HepG2 (cell line): ENCODE results near the gene ZCCHC17. TPM values are rescaled to one million over a fixed set of nuclear protein-coding genes. Genes with fewer than 3 reads are reported as not detected.

Experiments
- FOSL1 ChIP-seq: sonication (generic); formaldehyde crosslinking; IDR thresholded peaks from 2 replicates; pipeline ENCODE4 v1.9.0; 2021; ENCODE audit warnings: missing genetic modification reagents, borderline replicate concordance
- KLF9 ChIP-seq: IDR thresholded peaks from 2 replicates; pipeline ENCODE4 v1.6.1; 2016; ENCODE audit warnings: low read depth
- MYPOP ChIP-seq: sonication (generic); formaldehyde crosslinking; IDR thresholded peaks from 2 replicates; pipeline ENCODE4 v1.8.1; 2023; ENCODE audit warnings: mild to moderate bottlenecking, moderate library complexity, missing genetic modification reagents
- NCOA2 ChIP-seq: sonication (generic); formaldehyde crosslinking; IDR thresholded peaks from 2 replicates; pipeline ENCODE4 v1.8.0; 2022; ENCODE audit warnings: inconsistent platforms
- RNF219 ChIP-seq: sonication (generic); formaldehyde crosslinking; IDR thresholded peaks from 2 replicates; pipeline ENCODE4 v1.5.0; 2020; ENCODE audit warnings: mild to moderate bottlenecking, missing genetic modification reagents
- SIN3A ChIP-seq: IDR thresholded peaks from 2 replicates; pipeline ENCODE4 v1.6.1; 2011; ENCODE audit warnings: low read depth, mild to moderate bottlenecking, control low read depth, low read length, borderline replicate concordance
- STAT6 ChIP-seq: sonication (generic); formaldehyde crosslinking; IDR thresholded peaks from 2 replicates; pipeline ENCODE4 v1.4.0; 2020; ENCODE audit warnings: missing genetic modification reagents, mild to moderate bottlenecking, borderline replicate concordance
- TFDP1 ChIP-seq: IDR thresholded peaks from 2 replicates; pipeline ENCODE4 v1.6.1; 2016; ENCODE audit warnings: missing compliant biosample characterization, missing genetic modification reagents, borderline replicate concordance
- ZFY ChIP-seq: sonication (generic); formaldehyde crosslinking; IDR thresholded peaks from 2 replicates; pipeline ENCODE4 v1.4.0; 2020; ENCODE audit warnings: missing genetic modification reagents
- ZNF749 ChIP-seq: sonication (generic); formaldehyde crosslinking; IDR thresholded peaks from 2 replicates; pipeline ENCODE4 v1.8.0; 2022; ENCODE audit warnings: mild to moderate bottlenecking, missing genetic modification reagents, moderate library complexity, borderline replicate concordance
- ZNF773 ChIP-seq: sonication (generic); formaldehyde crosslinking; IDR thresholded peaks from 2 replicates; pipeline ENCODE4 v1.4.0; 2020; ENCODE audit warnings: missing genetic modification reagents, borderline replicate concordance
- polyA plus RNA-seq, 8 experiments: library from polyadenylated mRNA; depleted of rRNA in 3 of 8; stranded (reverse) in 7 of 8; unstranded in 1 of 8; fragments of >200 nt; fragmentation: Illumina TruSeq in 4 of 8; extraction: Trizol in 4 of 8; gene quantifications; 2 replicates each; pipeline versions ENCODE4 v1.2.1 to v1.2.3, GENCODE V29; 2011 to 2016; ENCODE audit warnings: low read depth in 4 of 8, missing spikeins in 1 of 8, mixed read lengths in 1 of 8; ENCODE audit not compliant: insufficient read depth in 1 of 8
- total RNA-seq, 5 experiments: library from RNA; depleted of rRNA; stranded (reverse); fragments of >200 nt; fragmentation: Illumina TruSeq; extraction: Trizol; gene quantifications; 2 replicates each; pipeline ENCODE4 v1.2.3, GENCODE V29; 2016; ENCODE audit warnings: low read depth in 1 of 5
- TF ChIP-seq, protein P1 (sequence below): sonication (generic); formaldehyde crosslinking; IDR thresholded peaks from 2 replicates; pipeline ENCODE4 v1.4.0; 2020; ENCODE audit warnings: missing genetic modification reagents, borderline replicate concordance
- TF ChIP-seq, protein P2 (sequence below): IDR thresholded peaks from 2 replicates; pipeline ENCODE4 v1.6.1; 2016; ENCODE audit warnings: low read depth, control low read depth

The ZCCHC17 gene
- total and polyA plus RNA-seq, 2 of the 13 experiments (the other 11 are each of a cell fraction or from before 2014, with no cell fraction given): 20.5 to 53.0 TPM

- TF ChIP-seq STAT6 (CRISPR knock-in tag) (no peak), ZNF749 (no peak), SIN3A (no peak), NCOA2 (CRISPR knock-in tag) (no peak), ZNF773 (CRISPR knock-in tag) (no peak), FOSL1 (CRISPR knock-in tag) (no peak), ZFY (no peak), KLF9 (no peak), RNF219 (CRISPR knock-in tag) (no peak), TFDP1 (peak; percentile 75; the same call in 1 of the 2 replicates), MYPOP (CRISPR knock-in tag) (no peak)
- TF ChIP-seq, protein P1, sequence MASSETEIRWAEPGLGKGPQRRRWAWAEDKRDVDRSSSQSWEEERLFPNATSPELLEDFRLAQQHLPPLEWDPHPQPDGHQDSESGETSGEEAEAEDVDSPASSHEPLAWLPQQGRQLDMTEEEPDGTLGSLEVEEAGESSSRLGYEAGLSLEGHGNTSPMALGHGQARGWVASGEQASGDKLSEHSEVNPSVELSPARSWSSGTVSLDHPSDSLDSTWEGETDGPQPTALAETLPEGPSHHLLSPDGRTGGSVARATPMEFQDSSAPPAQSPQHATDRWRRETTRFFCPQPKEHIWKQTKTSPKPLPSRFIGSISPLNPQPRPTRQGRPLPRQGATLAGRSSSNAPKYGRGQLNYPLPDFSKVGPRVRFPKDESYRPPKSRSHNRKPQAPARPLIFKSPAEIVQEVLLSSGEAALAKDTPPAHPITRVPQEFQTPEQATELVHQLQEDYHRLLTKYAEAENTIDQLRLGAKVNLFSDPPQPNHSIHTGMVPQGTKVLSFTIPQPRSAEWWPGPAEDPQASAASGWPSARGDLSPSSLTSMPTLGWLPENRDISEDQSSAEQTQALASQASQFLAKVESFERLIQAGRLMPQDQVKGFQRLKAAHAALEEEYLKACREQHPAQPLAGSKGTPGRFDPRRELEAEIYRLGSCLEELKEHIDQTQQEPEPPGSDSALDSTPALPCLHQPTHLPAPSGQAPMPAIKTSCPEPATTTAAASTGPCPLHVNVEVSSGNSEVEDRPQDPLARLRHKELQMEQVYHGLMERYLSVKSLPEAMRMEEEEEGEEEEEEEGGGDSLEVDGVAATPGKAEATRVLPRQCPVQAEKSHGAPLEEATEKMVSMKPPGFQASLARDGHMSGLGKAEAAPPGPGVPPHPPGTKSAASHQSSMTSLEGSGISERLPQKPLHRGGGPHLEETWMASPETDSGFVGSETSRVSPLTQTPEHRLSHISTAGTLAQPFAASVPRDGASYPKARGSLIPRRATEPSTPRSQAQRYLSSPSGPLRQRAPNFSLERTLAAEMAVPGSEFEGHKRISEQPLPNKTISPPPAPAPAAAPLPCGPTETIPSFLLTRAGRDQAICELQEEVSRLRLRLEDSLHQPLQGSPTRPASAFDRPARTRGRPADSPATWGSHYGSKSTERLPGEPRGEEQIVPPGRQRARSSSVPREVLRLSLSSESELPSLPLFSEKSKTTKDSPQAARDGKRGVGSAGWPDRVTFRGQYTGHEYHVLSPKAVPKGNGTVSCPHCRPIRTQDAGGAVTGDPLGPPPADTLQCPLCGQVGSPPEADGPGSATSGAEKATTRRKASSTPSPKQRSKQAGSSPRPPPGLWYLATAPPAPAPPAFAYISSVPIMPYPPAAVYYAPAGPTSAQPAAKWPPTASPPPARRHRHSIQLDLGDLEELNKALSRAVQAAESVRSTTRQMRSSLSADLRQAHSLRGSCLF (CRISPR knock-in tag): no peak
- TF ChIP-seq, protein P2, sequence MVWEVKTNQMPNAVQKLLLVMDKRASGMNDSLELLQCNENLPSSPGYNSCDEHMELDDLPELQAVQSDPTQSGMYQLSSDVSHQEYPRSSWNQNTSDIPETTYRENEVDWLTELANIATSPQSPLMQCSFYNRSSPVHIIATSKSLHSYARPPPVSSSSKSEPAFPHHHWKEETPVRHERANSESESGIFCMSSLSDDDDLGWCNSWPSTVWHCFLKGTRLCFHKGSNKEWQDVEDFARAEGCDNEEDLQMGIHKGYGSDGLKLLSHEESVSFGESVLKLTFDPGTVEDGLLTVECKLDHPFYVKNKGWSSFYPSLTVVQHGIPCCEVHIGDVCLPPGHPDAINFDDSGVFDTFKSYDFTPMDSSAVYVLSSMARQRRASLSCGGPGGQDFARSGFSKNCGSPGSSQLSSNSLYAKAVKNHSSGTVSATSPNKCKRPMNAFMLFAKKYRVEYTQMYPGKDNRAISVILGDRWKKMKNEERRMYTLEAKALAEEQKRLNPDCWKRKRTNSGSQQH (CRISPR knock-in tag): no peak
Observed at GRCh38 chr1:31394584-31395193, 97.9 kb downstream of the ZCCHC17 start (continued).
